ENCODE measurements around the gene PAPOLG. TPM values are rescaled to one million over a fixed set of nuclear protein-coding genes. Genes with fewer than 3 reads are reported as not detected.

Gene PAPOLG
- total and polyA plus RNA-seq, 9 donors, result 8.0 to 18.4 (median 15.5) TPM

DNA sequence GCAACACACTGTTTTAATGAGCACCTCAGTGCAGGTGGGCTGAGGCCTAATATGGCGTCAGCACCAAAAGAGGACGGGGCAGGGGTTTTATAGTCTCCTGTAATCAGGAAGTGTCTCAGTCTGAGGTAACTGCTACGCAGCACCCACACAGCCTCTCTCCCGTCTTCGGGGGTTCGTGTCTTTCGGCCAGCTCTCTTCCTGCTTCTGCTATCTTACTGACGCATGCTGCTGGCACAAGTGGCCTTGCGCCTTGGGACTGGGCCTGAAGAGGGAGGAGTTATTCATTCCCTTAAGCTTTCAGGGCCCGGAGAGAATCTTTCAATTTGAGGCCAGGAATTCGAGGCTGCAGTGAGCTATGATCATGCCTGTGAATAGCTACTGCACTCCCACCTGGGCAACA, 14.5 kb upstream of the PAPOLG start:
- DNase-seq, result no peak
- Histone ChIP-seq H3K27ac (no peak overlapping the region), H3K4me1 (ENCODE audit: insufficient read depth) (no peaks in the 10 kb centered on the region), H3K4me3 (no peak overlapping the region), H3K27me3 (no peaks in the 10 kb centered on the region), H3K36me3 (no peaks in the 10 kb centered on the region), H3K9me3 (no peaks in the 10 kb centered on the region)
- intact Hi-C loops (cut with DNase I), result no loop called here
- WGBS, 3 donors, result 79 to 82% (median 81%) methylated on average over 11 of the region's 11 CpGs
- TF ChIP-seq POLR2A (IDR thresholded peaks at IDR 0.05), result no peak
- TF ChIP-seq, protein P1, sequence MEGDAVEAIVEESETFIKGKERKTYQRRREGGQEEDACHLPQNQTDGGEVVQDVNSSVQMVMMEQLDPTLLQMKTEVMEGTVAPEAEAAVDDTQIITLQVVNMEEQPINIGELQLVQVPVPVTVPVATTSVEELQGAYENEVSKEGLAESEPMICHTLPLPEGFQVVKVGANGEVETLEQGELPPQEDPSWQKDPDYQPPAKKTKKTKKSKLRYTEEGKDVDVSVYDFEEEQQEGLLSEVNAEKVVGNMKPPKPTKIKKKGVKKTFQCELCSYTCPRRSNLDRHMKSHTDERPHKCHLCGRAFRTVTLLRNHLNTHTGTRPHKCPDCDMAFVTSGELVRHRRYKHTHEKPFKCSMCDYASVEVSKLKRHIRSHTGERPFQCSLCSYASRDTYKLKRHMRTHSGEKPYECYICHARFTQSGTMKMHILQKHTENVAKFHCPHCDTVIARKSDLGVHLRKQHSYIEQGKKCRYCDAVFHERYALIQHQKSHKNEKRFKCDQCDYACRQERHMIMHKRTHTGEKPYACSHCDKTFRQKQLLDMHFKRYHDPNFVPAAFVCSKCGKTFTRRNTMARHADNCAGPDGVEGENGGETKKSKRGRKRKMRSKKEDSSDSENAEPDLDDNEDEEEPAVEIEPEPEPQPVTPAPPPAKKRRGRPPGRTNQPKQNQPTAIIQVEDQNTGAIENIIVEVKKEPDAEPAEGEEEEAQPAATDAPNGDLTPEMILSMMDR (IDR thresholded peaks at IDR 0.05), result no peak
- TF ChIP-seq EP300 (IDR thresholded peaks at IDR 0.05), result no peak

DNA sequence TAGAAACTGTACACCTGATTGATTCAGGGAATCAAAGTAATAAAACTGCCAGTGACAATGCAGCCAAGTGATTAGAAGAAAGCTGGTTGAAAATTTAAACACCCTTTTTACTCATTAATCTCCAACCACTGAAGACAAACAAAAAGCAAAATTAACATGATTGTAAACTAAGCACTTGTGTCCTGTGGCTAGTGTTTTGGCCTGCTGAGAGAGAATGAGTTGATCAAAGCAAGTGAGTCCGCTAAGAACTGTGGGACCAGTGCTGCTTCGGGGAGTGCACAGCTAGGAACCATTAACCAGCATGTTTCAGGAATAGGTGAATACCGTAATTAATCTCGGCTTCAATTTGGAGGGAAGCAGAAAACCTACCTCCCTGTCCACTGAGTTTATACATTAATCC, 13.6 kb upstream of the PAPOLG start:
- Histone ChIP-seq H3K27me3 (no peaks in the 10 kb centered on the region), H3K27ac (no peak overlapping the region), H3K4me3 (no peak overlapping the region), H3K36me3 (no peaks in the 10 kb centered on the region), H3K4me1 (ENCODE audit: insufficient read depth) (no peaks in the 10 kb centered on the region), H3K9me3 (no peaks in the 10 kb centered on the region)
- intact Hi-C loops (cut with DNase I), result no loop called here
- no peak for TF ChIP-seq POLR2A (IDR thresholded peaks at IDR 0.05)
- TF ChIP-seq, protein P1 (IDR thresholded peaks at IDR 0.05), result no peak
- TF ChIP-seq EP300 (IDR thresholded peaks at IDR 0.05), result no peak
- DNase-seq, result no peak
- WGBS, 3 donors, result 75 to 78% (median 76%) methylated on average over 4 of the region's 4 CpGs

GRCh38 chr2:60745330-60745729, 10.7 kb upstream of the PAPOLG start:
- TF ChIP-seq, protein P1 (IDR thresholded peaks at IDR 0.05), result no peak
- no peak for TF ChIP-seq POLR2A (IDR thresholded peaks at IDR 0.05)
- no peak for TF ChIP-seq EP300 (IDR thresholded peaks at IDR 0.05)
- intact Hi-C loops (cut with DNase I), result no loop called here
- Histone ChIP-seq H3K9me3 (no peaks in the 10 kb centered on the region), H3K36me3 (no peaks in the 10 kb centered on the region), H3K4me1 (ENCODE audit: insufficient read depth) (no peaks in the 10 kb centered on the region), H3K4me3 (no peak overlapping the region), H3K27ac (no peak overlapping the region), H3K27me3 (no peaks in the 10 kb centered on the region)
- 91 to 97% (median 91%) methylated on average over 5 of the region's 5 CpGs for WGBS, 3 donors
- DNase-seq, result no peak

DNA sequence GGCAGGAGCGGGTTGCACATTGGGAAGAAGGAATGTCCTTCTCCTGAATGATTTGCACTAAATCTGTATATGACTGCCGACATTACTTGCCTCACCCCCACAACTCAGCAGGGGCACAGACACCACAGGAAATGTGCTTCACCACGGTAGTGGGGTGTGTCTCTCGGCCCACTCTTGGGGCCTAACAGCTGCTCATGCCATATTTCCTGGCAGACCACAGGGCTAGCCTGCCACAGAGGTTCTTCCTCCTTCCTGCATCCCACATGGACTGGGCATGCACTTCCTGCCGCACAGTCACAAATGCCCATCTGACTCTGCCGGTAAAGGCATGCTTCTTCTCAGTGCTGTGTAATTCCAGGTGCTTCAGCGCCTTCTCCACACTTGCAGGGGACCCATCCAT, 10.3 kb upstream of the PAPOLG start:
- DNase-seq, result no peak
- no peak overlapping the region for H3K27ac ChIP-seq
- no peaks in the 10 kb centered on the region for H3K27me3 ChIP-seq
- H3K4me1 ChIP-seq (ENCODE audit: insufficient read depth), result no peaks in the 10 kb centered on the region
- H3K36me3 ChIP-seq, result no peaks in the 10 kb centered on the region
- no peak overlapping the region for H3K4me3 ChIP-seq
- no peaks in the 10 kb centered on the region for H3K9me3 ChIP-seq
- 76 to 88% (median 80%) methylated on average over 7 of the region's 7 CpGs for WGBS, 3 donors
- intact Hi-C loops (cut with DNase I), result no loop called here
- no peak for TF ChIP-seq EP300 (IDR thresholded peaks at IDR 0.05)
- TF ChIP-seq POLR2A (IDR thresholded peaks at IDR 0.05), result no peak
- TF ChIP-seq, protein P1 (IDR thresholded peaks at IDR 0.05), result no peak

GRCh38 chr2:60746318-60746717, 9.8 kb upstream of the PAPOLG start:
- H3K9me3 ChIP-seq, result no peaks in the 10 kb centered on the region
- 66 to 74% (median 69%) methylated on average over 8 of the region's 8 CpGs for WGBS, 3 donors
- no peak overlapping the region for H3K4me3 ChIP-seq
- TF ChIP-seq POLR2A (IDR thresholded peaks at IDR 0.05) (no peak), EP300 (IDR thresholded peaks at IDR 0.05) (no peak)
- TF ChIP-seq, protein P1 (IDR thresholded peaks at IDR 0.05), result no peak
- intact Hi-C loops (cut with DNase I), result no loop called here
- H3K4me1 ChIP-seq (ENCODE audit: insufficient read depth), result no peaks in the 10 kb centered on the region
- no peaks in the 10 kb centered on the region for H3K36me3 ChIP-seq
- no peak for DNase-seq
- H3K27ac ChIP-seq, result no peak overlapping the region
- H3K27me3 ChIP-seq, result no peaks in the 10 kb centered on the region
